Brain pericyte (primary cell): ENCODE results near the gene AFF1.
A peak's percentile ranks its signal among the peaks of the same experiment; 100 is the strongest.
"Not testable (repeated sequence)": the region's sequence is repeated elsewhere in the genome, so short reads cannot be mapped to it uniquely, and the experiment has no call there.

Experiments
- DNase-seq: peaks from one replicate; pipeline ENCODE4 v3.0.0-alpha.2; 2012; ENCODE audit warnings: low read depth, low spot score

Gene AFF1

DNA sequence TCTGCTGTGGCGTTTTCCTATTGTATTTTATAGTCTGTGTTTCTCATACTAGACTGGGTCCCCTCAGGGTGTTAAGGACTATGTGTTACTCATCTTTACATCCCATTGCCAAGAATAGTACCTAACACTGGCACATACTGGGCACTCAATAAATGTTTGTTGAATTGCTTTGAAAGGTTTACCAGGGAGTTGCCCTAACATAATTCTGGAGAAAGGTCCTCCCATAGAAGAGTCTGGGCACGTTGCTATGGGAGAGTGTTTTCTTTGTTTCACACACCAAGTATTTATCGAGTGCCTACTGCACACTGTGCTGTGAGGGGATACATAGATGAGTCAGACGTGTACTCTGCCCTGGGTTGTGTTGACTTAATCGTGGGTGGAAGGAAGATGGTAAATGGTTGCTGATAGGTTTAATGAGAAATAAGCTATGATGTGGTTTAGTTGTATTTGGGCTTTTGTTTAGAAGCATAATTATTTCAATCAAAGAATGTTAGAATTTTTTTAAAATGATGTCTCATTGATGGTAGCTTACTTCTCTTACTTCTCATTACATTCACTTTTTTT lies 42.9 kb downstream of the AFF1 start:
- DNase-seq: peak; percentile 43

GRCh38 chr4:86978709-86979108 lies 43.9 kb downstream of the AFF1 start:
- no peak for DNase-seq

DNA sequence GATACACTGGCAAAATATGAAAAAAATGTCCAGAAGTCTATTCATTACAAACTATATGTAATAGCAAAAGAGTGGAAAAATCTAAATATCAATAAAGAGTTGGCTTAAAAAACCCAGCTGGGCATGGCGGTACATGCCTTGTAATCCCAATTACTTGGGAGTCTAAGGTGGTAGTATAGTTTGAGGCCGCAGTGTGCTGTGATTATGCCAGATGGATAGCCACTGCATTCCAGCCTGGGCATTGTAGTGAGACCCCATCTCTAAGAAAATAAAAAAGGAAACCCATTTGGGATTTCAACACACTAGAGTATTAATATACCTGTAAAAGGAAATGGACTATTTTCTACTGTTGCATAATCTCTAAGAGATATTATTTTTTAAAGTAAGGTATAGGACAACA lies 45.4 kb downstream of the AFF1 start:
- no peak for DNase-seq

DNA sequence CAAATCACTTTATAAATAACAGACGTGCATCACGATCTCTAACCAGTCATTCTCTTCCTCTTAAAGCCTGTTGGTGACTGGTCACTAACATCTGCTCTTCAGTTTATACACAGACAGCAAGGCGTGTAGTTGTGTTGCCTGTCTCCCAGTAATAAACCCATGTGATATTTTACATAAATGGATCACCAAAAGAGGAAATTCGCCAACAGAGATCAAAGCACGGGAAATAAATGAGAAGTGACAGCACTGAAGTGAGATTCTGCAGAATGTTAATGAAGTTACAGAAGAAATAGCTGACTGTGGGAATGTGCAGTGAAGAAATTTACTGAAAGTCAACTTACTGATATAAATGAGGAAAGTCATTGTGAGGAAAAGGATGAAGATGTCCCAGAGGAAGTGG lies 47.0 kb downstream of the AFF1 start:
- DNase-seq: no peak

DNA sequence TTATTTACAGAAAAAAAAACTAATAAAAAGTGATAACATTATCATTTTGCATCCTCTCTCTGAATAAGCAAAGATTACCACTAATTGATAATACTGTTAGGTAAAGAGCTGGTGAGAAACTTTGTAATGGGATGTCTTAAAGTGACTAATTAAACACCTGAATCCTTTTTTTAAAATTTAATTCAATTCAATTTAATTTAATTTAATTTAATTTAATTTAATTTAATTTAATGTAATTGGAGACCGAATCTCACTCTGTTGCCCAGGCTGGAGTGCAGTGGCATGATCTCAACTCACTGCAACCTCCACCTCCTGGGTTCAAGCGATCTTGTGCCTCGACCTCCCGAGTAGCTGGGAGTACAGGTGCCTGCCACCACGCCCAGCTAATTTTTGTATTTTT lies 51.0 kb downstream of the AFF1 start:
- not testable (repeated sequence) for DNase-seq

GRCh38 chr4:86989658-86990057 lies 54.8 kb downstream of the AFF1 start:
- not testable (repeated sequence) for DNase-seq

GRCh38 chr4:86990510-86990909 lies 55.7 kb downstream of the AFF1 start:
- DNase-seq: no peak

DNA sequence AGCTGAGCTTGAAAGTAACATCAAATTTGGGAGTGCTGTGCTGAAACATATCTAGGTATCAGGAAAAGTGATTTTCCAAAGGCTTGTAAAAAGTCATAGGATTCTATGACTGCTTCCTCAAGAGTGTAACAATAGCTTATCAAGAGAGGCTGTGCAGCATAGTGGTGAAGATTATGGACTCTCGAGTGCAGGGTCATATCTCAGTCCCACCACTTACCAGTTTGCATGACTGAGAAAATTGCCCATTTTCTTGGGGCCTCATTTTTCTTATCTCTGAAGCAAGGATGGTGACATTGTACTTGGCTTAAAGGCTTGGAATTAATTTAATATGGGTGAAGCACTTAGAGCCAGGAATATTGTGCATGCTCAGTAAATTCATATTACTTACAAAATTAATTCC lies 57.2 kb downstream of the AFF1 start:
- no peak for DNase-seq

DNA sequence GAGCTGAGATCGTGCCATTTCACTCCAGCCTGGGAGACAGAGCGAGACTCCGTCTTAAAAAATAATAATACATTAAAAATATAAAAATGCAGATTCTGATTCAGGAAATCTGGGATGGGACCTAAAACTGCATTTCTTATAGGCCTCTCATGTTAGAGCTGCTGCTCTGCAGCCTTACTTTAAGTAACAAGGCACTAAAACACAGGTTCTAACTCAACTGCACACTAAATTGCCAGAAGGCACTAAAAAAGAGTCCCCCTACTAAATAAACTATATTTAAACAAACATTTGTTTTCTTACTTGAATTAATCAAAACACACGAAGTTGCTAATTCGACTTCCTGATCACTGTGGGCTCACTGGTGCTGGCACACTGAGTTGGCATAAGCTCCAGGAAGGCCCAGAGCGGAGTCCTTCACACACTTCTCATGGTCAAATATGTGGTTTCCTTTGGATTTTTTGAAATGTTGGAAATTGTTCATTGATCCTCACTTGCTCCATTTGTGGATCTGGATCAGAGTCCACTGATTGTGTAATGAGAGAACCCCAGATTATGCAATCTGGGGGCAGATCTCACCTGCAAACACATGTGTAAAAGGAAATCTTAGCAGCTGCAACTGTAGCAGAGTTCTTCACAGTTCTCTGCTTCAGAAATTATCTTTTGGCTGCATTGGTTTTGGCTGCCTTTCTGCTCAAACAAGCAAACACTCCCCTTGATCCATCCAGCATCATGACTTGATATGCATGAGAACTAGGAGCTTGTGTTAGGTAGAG lies 59.3 kb downstream of the AFF1 start:
- no peak for DNase-seq

GRCh38 chr4:86994686-86995085 lies 59.9 kb downstream of the AFF1 start:
- no peak for DNase-seq

DNA sequence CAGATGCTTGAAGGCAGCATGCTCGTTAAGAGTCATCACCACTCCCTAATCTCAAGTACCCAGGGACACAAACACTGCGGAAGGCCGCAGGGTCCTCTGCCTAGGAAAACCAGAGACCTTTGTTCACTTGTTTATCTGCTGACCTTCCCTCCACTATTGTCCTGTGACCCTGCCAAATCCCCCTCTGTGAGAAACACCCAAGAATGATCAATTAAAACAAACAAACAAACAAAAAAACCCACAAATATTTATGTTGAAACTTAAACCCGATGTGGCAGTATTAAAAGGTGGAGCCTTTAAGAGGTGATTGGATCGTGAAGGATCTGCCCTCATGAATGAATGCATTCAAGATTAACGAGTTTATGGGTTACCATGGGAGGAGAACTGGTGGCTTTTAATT lies 61.7 kb downstream of the AFF1 start:
- DNase-seq: not testable (repeated sequence)

GRCh38 chr4:86999136-86999643 lies 64.4 kb downstream of the AFF1 start:
- no peak for DNase-seq

GRCh38 chr4:87002682-87003043 lies 67.9 kb downstream of the AFF1 start:
- DNase-seq: no peak

DNA sequence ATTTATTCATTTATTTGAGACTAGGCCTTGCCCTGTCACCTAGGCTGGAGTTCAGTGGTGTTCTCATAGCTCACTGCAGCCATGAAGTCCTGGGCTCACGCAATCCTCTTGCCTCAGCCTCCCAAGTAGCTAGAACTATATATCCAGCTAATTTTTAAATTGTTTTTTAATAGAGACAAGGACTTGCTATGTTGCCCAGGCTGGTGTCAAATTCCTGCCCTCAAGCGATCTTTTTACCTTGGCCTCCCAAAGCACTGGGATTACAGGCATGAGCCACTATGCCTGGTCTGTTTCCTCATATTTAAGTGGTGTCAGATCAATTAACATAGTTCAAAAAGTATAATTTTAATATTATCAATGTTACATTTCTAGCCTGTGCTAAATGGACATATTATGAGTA lies 68.5 kb downstream of the AFF1 start:
- DNase-seq: no peak

GRCh38 chr4:87005369-87005689 lies 70.5 kb downstream of the AFF1 start:
- DNase-seq: no peak

GRCh38 chr4:87005690-87006425 lies 71.0 kb downstream of the AFF1 start:
- DNase-seq: peak; percentile 30

DNA sequence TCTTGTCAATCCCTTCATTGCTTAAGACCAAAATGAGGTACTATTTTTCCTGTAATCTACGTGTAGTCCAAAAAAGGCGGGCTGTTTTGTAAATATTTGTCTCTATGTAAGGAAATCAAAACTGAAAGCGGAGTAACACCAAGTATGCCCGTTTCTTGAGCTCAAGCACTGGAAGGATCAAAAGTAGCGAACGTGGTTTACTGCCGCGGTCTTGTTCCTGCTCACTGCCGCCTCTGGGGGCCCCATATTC lies 71.5 kb downstream of the AFF1 start:
- no peak for DNase-seq

GRCh38 chr4:87006676-87007527 lies 72.1 kb downstream of the AFF1 start:
- DNase-seq: peak; percentile 87

GRCh38 chr4:87007528-87008446 lies 73.0 kb downstream of the AFF1 start:
- peak; percentile 24 for DNase-seq

- DNase-seq: no peak
These were observed 74.4 kb downstream of the AFF1 start for GRCh38 chr4:87009095-87009648.

DNA sequence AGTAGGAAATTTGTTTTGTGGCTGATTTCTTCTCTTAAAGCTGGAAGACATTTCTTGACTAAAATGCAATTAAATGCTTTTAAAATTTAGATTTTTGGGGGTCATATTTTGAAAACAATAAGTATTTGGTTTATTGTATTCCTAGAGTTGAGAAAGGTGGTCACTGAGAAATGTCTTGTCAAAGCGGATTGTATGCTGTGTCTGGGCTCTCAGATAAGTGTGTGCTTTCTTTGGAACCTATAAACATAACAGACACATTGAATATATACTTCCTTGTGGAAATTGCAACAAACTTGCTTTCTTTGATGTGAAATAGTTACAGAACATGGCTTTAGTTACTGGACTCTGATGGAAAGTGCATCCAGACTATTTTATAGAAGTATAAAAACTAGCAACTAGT lies 75.4 kb downstream of the AFF1 start:
- DNase-seq: no peak
